GM19193 (cell line): ENCODE data around the gene NRARP.

Experiments used
- POLR2A ChIP-seq: IDR thresholded peaks from 4 replicates; pipeline ENCODE4 v1.6.1; 2011; ENCODE audit not compliant: insufficient read depth, insufficient read length; ENCODE audit errors: extremely low read depth

The NRARP gene

DNA sequence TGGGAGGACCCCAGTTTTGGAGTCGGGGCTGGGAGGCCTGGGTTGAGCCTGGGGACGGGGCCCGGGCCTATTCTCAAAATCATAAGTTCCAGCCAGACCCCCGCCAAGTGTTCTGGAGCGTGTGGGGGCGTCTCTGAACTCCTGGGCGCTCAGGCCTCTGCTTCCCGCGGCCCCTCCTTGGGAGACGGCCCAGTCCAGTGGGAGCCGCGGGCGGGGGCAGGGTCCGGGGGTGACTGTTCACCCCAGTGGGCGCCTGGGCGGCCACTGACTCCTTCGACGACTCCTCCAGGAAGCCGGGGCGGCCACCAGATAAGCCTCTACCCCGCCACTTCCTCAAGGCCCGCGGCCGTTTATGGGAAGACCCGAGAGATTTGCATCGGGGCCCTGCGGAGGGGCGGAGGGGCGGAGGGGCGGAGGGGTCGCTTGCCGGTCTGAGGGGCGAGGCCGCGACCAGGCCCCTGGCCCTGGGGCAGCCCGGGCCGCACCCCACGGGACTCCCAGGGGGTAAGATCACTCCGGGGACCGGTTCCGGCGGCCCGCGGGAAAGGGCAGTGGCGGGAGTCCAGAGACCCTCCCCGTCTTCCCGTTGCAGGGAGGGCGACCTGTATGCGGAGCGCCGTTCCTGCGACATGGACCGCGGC lies 23.9 kb downstream of the NRARP start:
- no peak for TF ChIP-seq POLR2A

DNA sequence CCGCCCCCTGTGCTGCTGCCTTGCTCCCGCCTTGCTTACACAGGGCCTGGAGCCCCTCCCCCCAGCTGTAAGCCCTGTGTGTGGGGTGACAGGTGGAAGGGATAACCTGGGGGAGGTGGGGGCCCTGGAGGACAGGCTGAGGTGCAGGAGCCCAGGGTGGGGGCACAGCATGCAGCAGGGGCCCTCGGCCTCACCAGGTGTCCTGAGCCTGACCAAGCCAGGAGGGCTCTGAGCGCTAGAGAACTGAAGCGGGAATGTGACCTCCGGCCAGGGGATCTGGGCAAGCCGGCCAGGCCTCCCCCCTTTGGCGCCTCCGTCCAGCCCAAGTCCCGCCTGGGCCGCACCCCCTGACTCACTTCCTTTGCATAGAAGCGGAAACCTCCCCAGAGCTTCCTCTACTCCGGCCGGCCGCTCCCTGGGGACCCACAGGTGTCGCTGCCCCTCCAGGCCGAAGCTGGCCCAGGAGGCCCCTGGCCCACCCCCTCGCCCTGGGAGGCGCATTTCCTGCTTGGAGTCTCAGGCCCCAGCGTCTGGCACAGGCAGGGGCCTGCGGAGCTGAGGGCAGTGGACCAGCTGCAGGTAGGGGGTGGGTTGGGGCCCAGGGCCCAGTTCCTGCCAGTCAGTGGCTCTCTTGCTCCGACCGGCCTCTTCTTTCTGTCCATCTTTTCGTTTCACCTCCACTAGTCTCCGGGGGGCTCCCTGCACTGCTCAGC lies 24.6 kb downstream of the NRARP start, which contains the start of gene TOR4A:
TSS of gene TOR4A (plus strand) at position 398 of the 713 bp plus-strand sequence. CDS start 964 bp downstream, outside the sequence.
- TF ChIP-seq POLR2A = no peak

- TF ChIP-seq POLR2A = no peak
These were observed 25.4 kb downstream of the NRARP start for GRCh38 chr9:137276473-137277328.

- no peak for TF ChIP-seq POLR2A
These were observed 26.2 kb downstream of the NRARP start for GRCh38 chr9:137275588-137276472.

GRCh38 chr9:137275203-137275587 lies 26.9 kb downstream of the NRARP start:
- no peak for TF ChIP-seq POLR2A

GRCh38 chr9:137273611-137274320 lies 28.3 kb downstream of the NRARP start:
- TF ChIP-seq POLR2A = no peak

DNA sequence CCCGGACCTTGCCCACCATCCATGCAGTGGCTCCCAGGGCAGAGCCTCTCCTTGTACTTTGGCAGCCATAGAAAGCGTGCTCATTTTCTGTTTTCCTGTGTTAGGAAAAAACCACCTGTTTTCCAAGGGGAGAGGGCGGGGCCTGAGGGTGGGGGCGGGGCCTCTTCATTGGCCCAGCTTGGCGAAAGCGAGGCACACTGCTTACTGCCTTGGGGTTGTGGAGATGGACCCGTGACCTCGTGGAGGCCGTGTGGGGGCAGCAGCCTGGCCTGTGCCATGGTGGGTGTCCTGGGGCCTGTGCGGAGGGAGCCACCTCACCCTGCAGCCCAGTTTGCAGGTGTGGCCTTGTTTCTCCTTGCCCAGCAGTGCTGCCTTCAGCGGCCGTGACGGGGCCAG lies 29.0 kb downstream of the NRARP start:
- no peak for TF ChIP-seq POLR2A

- no peak for TF ChIP-seq POLR2A
These were observed 29.6 kb downstream of the NRARP start for GRCh38 chr9:137272241-137273094.

DNA sequence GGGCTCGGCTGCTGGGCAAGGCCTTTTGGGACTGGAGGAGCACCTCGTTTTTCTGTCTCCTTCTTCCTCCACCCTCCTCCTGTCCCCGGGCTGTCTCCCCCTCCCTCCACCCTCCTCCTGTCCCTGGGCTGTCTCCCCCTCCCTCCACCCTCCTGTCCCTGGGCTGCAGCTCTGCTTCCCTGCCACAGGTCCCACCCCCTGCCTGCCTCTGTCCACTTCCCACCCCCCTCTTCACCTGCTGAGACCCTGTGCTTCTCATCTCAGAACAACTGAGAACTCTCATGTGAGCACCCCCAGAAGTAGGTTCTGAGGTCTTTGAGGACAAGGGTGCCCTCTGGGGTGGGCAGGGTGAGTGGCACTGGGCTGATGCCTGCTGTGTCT lies 30.4 kb downstream of the NRARP start:
- TF ChIP-seq POLR2A = no peak

DNA sequence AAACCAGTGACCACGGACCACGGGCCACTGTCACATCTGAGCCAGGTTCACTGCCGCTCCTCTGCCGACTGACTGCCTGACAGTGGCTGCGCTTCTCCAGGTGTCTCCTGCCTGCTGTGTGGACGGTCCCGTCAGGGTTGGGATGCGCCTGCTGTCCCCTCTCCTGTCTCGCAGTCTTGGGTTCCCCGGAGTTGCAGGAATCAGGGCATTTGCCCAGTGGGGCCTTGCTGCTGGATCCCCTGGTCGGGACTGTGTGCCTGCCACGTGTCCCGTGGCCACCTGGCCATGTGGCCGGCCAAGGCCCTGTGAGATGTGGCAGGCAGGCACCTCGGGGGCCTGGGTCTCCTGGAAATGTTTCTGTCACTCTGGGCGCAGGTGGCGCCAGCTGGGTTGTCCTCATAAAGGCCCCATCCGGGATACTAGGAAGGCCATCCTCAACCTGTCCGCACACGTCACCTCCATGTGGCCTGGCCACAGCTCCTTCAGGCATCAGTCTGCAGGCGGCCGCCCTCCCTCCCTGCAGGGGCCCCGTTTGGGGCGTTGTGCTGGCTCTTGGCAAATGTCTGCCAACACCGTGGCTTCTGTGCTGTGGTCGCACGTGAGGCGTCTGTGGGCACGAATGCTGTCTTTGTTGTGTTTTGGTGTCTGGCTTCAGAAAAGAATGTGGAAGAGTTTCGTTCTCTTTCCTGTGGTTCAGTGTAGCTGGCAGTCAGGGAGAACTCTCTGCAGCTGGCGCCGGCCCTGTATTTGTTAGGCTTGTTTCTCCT lies 31.0 kb downstream of the NRARP start:
- TF ChIP-seq POLR2A = no peak

GRCh38 chr9:137269231-137269772 lies 32.8 kb downstream of the NRARP start:
- TF ChIP-seq POLR2A = no peak
